NCI-H146 (cell line): ENCODE measurements around the gene ABHD15.

Source experiments
- DNase-seq: peaks from one replicate; lab custom pipeline; 2025; lab: John Stamatoyannopoulos, UW

ABHD15 gene

DNA sequence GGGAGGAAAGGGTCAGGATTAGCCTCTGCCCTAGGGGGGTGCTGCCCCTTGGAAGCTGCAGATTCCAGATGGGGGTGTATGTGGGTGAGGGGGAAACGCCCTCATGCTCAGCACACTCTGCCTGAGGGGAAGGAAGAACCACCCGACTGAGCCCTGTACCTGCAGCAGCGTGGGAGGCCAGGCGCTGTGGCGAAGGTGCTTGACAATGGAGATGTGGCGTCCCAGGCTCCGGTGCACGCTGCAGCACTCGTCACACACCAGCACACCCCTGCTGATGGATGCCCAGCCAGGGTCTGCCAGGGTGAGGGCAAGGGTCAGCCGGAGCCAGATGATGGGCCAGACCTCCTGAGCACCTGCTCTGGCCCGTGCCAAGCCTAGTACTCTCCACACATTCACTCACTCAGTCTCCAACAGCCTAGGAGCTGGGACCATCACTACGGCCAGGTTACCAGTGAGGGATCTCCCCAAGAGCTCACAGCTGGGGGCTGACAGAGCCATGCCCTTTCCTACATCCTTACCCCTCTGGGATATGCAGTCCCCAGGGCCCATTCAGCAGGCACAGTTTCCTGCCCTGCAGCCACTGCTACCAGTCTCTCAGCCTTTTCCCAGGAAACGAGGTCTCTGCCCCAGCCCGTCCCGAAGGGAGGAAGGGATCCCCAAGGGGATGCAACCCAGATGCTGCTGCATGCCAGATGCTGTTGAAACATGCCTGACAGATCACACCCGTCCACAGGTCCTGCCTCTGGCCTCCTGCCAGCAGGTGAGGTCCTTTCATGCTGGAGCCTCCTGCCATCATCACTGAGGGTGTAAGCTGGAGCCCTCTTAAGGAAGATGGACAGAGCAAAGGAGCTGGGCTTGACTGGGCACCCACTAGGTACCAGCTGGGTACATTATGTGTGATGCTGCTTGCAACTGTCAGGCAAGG lies 16.7 kb upstream of the ABHD15 start:
- no peak for DNase-seq

DNA sequence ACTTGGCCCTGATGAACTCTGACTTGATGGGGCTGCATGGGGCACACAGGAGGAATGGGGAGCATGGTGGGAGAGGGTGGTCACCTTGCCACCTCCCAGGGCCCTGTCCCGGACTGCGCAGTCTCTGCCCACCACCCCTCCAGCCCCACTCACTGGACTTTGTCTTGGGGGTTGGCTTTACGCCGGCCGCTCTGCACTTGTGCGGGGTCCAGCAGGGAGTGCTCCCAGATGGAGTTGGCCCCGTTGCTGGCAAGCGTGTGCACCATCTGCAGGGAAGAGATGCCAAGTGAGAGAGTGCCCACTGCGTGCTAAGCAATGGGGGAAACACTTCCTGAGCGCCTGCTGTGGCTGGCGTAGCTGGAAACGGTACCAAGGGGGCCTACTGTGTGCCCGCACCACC lies 15.9 kb upstream of the ABHD15 start:
- DNase-seq, result no peak

DNA sequence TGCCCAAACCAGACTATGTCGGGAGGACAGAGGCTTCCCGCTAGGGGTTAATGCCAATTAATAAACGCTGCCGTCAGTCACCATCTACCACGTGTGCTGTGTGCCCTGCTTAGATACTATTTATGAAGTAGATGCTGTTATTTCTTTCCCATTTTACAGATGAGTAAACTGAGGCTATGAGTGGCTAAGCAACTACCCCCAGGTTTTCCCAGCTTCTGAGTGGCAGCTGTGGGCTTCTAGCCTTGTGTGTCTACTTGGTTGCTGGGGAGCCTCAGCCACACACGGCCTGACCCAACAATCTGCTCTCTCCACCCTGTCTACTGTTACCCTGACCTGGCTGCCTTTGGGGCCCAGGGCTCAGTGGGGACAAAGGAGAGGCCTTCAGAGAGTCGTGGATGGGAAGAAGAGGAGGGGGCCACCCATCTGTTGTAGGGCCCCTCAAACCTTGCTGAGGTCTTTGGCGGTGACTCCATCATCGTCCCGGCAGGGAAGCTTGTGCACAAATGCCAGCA lies 15.5 kb upstream of the ABHD15 start:
- DNase-seq, result no peak

DNA sequence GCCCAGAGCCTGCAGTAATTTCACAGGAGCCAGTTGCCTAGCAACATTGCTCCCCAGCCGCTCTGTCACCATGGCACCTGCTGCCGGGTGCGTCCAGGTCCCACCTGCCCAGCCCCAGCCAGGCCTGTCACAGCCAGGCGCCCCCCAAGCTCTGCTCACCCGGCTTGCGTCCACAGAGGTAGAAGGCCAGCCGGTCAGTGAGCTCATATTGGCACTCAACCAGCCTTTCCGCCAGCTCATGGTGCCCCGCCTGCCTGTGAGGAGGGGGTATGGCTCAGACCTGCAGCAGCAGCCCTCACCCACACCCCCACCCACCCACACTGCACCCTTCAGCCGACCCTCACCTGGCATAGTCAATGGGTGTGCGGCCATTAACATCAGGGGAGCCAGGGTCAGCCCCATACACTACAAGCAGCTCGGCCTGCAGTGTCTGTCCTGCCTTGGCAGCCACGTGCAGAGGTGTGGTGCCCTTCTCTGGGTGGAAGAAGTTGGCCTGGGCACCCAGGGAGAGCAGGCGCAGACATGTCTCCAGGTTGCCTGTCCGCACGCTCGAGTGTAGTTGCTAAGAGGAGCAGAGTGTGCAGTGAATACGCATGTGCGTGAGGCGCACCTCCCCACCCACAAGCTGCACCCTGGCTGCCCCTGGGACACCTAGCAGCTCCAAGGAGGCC lies 14.9 kb upstream of the ABHD15 start:
- peak; percentile 20 for DNase-seq

DNA sequence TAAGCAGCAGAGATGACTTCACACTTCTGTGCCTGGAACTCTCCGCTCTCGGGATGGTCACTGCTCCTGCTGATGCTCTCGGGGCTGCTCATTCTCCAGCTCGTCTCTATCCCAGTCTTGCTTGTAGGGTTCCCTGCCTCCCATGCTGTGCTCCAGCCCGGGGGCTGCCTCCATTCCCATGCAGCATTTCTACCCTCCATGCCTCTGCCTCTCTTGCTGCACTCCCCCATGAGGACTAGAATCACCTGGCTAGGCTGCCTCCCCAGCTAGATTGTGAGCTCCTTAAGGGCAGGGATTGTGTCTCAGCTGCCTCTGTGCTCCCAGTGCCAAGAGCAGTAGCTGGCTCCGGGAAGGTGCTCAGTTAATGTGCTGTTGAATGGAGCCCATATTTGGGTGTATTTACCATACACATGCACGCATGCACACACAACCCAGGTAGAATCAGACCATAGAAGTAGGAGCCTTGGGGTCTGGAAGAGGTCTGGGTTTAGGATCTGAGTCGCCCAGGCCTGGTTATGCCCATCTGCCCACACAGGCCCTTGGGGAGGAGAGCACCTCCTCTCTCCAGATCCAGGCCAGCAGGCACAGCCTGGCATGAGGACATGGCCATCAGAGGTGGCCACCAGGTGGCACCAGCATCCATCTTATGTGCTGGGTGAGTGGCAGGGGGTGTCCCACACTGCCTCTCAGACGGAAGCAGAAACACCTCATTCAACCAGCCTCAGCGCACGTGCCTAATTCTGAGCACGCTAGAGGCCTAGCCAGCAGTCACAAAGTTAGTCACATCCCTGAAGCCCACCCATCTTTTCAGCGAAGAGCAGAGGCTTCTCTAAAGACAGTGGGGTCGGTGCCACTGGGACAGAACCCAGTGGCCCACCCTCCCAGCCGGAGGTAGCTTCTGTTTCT lies 13.3 kb upstream of the ABHD15 start:
- DNase-seq, result peak; percentile 62

DNA sequence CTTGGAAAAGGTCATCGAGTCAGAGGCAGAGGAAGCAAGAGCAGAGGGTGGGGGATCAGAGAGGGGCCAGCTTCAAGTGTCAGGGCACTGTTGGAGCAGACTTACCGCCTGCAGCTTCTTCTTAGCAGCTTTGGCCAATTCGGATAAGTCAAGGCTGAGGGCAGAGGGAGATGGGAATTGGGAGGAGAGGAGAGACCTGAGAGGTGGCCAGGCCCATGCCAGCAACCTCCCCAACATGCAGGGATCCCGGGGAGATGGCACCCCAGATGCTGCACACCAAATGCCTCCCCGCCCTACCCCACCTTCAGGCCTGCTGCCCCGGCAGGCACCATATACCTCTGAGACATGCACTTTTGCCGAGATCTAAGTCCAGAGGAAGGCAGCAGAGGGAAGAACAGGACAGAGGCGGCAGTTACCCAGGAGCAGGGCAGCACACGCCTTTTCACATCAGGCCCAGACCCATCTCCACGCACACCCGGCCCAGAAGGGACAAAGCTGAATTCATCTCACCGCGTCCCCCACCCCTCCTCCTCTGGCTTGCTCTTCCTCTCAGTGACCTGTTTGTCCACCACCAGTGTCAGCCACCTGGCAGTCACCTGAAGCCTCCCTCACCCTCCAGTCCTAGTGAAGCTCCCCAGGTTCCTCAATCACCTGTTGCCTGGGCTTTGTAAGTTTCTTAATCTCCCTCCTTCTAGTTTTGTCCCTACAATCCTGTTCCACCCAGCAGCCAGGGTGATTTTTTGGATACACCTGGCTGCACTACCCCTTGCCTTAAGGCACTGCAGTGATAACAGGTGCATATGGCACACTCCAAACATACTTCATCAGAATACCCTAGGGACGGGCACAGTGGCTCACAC lies 12.0 kb upstream of the ABHD15 start:
- no peak for DNase-seq

DNA sequence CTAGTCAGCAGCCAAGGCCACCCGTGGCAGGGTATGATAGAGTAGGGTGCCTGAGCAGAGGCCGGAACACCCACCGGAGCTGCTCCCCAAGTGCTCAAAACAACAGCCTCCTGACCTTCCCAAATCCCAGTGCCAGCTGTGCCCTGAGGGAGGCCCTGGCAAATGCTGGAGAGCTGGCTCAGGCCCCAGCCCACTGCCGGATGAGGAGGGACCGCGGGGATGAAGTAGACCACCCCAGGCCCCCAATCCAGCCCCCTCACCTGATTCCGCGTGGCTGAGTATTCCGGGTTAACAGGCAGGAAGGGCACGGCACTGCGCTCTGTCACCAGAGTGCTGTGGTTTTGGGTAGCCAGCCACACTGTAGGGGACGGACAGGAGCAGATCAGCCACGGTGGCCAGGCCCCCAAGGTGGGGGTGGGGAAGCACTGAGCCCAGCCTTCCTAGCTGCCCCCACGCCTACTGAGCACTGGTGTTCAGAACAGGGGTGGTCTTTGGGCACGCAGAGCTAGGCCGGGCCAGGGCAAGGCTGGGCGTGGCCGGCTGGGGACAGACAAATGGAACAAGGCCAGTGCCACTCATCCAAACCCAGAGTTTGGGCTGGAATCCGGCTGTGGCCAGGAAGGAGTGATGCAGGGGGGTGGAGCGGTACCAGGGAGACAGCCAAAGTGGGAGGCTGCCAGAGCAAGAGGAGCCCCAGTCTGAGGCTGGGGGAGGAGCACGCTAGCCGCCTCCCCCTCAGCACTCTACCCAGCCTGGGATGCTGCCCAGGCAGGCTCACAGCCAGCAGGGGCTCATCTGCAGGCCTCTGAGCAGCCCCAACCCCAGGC lies 10.8 kb upstream of the ABHD15 start:
- DNase-seq, result no peak

DNA sequence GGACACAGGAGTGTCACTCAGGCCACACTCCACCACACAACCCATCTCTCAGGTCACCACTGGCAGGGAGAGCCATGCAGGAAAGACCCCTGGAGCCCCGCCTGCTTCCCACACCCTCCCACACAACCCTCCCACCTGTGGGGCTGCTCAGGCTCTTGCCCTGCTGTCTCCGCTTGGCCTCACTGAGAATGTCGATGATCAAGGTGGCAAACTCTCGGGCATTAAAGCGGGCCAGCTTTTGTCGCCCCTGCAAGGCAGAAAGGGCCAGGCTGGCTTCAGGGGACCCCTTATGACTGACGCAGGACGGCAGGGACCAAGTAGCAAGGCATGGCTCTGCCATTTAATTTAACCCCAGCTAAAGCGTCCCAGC lies 10.1 kb upstream of the ABHD15 start:
- no peak for DNase-seq

DNA sequence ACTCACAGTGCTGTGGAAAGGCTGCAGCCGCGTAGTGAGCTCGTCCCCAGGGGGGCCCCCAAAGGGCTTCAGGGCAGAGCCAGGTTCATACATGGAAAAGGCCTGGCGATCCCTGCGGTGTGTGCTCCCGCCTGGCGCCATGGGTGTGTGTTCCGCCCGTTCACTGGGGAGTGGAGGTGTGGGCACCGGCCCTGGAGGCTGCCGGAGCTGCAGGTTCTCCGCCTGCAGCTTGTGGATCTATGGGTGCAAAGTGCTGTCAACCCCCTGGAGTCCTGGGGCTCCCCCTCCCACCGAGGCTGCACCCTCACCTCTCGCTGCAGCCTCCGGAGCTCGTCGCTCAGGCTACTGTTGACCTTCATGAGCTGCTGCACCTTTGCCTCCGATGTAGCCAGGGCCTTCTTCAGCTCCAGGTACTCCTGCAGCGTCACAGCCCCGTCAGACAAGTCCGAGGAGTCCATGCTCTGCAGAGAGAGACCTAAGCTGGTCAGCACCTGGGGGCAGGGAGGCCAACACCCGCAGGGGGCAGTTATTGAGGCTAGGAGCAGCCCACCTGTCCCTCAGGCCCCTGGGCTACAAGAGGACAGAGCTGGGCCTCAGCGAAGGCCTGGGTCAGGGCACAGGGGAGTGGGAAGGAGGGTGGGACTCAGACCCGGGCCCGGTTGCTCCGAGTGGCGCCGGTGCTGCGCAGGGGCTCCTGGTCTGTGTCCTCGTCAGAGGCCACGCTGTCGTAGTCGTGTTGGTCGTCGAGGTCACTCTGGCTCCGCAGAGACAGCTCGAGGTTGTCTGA lies 9.6 kb upstream of the ABHD15 start:
- DNase-seq, result no peak

DNA sequence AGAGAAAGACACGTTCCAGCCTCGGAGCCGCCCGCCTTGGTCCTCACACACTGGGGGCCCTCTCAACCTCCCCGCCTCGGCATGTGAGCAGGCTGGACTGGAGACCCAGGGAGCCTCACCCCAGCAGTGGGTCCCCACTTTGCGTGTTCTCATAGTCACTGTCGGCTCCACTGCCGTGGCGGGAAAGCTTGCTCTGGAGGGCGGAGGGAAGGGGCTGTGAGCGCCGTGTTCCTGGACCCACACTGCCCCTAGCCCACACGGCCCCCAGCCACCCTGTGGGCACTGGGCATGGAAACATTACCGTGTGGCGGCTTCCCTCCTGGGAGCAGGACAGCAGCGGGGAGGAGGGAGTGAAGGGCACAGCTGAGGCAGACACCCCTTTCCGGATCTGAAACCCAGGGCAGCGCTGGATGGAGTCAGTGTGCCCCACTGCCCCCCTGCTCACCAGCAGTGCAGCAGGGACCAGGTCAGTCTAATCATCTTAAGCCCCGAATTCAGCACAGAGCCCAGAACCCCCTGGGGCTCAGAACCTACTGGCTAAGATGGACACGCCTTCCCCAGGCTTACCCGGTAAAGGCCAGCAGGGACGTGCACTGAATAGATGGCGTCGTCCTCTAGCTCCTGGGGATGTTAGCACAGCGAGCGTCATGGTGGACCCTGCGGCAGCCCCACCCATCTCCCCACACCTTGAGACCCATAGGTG lies 8.8 kb upstream of the ABHD15 start:
- no peak for DNase-seq

DNA sequence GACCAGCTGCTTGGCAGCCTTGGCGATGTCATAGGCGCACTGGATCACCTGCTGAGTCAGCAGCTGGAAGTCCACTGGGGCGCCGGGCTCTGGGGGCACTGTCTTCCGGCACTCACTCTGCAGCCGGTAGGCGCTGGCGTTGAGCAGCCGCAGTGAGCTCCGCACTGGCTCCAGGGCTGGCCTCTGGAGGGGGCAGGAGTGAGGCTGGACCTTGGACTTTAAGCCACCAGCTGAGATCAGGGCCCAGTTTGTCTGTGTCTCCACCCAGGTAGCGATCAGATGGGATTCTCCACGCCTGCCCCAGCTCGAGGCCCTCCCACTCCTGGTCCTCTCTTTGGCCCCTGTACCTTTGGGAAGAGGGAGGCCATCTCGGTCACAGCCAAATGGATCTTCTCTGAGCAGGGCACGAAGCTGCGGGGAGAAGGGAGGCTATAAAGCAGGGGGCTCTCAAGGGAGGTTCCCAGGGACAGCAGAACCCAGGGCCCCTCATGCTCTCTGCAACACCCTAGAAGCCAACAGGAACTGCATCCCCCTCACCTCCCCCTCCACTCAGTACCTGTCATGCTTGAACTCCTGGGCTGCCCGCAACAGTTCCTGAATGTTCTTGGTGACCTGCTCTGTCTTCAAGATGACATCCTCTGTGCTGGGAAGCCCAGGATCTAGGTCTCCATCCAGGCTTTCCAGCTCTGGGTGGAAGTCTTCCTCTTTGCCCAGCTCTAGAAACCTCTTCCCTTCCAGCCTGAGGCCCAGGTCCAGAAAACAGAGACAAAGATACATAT lies 8.1 kb upstream of the ABHD15 start:
- DNase-seq, result no peak

DNA sequence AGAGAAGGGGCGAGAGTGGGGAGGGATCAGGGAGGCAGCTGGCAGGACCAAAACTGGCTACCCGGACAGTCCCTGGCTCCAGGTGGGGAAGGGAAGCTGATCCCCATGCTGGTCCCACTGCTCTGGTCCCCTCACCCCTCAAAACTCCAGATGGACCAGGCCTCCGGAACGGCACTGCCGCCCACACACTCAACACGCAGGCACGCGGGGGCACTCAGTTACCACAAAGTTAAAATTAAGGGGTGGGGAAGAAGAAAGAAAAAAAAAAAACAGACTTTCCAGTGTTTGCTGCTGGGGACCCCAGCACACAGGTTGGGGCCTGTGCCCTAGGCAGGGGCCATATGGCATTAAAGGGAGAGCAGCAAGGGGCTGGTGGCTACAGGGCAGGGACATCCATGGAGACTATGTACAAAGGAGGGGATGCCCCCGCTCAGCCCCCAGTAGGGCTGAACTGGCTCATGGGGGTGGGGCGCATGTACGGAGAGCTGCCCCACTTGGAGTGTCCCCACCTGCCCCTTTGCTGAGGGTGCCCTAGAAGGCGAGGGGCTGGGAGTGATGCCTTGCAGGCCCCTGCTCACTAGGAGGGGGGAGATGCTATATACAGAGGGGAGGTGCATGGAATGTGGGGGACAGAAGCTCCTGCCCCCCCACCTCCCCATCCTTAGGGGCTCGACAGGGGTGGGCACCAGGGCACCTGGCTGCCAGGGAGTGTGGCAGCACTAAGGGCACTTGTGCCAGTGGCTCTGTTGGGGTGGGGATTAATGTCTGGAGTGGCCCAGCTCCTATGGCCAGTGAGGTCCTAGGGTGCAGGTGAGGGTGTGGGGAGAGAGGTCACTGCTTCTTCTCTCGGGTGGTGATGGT lies 7.3 kb upstream of the ABHD15 start:
- no peak for DNase-seq

DNA sequence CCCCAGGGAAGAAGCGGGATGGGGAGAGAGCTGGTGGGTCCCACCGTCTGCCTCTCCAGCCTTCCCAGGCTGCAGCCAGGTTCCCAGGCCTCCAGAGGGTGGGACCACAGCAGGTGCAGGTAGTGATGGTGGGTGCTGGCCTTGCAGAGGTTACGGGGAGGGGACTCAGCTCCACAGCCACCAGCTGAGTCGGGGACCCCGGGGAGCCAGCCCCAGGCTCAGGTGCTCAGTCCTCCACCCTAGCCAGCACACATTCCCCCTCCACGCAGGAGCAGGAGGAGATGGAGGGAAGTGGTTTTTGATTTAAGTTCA lies 6.7 kb upstream of the ABHD15 start:
- no peak for DNase-seq

DNA sequence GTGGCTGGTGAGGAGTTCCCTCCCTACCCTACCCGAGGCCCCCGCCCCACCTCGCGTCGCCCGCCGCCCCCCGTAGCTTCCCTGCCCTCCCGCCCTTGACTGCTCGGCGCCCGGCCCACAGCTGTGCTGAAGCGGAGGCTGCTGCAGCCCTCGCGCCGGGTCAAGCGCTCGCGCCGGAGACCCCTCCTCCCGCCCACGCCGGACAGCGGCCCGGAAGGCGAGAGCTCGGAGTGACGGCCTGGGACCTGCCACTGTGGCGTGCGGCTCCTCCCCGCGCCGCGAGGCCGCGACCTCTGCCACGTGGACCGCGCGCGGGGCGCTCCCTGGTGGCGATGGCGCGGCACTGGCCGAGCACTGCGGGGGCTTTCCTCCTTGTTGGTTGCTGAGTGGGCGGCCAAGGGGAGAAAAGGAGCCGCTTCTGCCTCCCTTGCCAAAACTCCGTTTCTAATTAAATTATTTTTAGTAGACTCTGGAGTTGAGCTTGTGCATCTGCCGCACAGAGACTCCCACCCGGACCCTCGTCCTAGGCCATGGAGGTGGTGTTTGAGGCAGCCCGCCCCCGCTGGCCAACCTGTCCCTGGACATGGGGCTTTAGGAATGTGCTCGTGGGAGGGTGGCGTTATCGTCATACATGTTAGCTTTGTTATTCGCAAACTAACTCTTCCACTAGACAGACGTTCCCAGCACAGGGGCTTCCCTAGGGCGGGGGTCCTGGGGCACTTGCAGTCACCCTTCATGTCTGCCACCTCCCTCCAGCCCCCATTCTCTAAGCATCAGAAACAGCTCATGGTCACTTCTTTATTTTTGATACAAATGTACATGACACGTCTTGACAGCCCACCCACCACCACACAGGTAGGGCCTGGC lies 6.1 kb upstream of the ABHD15 start:
- no peak for DNase-seq

DNA sequence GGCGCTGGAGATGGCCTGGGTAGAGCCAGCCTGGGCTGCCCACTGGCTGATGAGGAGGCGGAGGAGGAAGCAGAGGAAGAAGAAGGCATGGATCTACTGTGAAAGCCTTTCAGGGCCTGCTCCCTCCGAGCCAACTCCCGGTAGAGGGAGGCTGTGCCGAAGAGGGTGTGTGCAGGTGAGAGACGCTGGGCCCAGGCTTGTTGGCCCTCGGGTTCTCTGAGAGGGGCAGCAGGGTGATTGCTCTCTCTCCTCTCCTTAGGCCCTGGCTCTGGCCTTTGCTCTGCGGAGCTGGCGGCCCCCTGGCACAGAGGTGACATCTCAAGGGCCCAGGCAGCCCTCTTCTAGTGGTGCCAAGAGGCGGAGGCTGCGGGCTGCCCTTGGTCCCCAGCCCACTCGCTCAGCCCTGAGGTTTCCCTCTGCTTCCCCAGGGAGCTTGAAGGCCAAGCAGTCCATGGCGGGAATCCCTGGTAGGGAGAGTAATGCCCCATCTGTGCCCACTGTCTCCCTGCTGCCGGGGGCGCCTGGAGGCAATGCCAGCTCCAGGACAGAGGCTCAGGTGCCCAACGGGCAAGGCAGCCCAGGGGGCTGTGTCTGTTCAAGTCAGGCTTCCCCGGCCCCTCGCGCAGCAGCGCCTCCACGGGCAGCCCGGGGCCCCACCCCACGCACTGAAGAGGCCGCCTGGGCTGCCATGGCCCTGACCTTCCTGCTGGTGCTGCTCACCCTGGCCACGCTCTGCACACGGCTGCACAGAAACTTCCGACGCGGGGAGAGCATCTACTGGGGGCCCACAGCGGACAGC lies 5.2 kb upstream of the ABHD15 start:
- no peak for DNase-seq

DNA sequence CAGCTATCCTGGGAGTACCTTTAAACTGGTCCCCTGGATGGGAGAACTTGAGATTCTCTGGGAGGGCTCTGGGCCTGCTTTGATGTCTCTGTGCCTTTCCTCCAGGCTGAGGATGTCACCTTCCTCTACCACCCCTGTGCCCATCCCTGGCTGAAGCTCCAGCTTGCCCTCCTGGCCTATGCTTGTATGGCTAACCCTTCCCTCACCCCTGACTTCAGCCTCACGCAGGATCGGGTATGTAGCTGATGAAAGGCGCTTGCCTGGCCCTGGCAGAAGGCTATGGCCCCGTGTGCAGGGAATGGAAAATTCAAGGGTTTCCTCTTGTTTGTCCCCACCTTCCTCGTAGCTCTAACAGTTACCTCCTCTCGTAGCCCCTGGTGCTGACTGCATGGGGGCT lies 4.6 kb upstream of the ABHD15 start:
- no peak for DNase-seq
